Measurements from ENCODE around the gene SEZ6L2.
A peak's percentile ranks its signal among the peaks of the same experiment; 100 is the strongest.
"Not testable (repeated sequence)": the region's sequence is repeated elsewhere in the genome, so short reads cannot be mapped to it uniquely, and the experiment has no call there.

SEZ6L2 gene

DNA sequence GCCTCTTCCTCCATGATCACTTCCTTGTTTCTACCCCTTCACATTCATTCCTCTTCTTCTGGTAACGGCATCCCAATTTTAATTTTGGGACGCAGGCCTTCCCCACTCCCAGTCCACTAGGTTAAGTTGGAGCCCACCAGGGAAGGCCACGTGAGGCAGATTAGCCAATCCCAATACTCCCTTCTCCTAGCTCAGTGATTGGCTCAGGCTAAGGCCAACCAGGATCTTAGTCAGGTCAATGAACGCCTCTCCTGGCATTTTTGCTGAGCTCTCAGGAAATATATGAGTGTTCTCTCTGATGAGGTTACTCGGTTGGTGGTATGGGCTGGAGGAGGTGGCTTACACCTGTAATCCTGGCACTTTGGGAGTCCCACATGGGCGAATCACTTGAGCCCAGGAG is 15.4 kb downstream of the SEZ6L2 start:
- no peak for DNase-seq (ENCODE audit: low spot score)

DNA sequence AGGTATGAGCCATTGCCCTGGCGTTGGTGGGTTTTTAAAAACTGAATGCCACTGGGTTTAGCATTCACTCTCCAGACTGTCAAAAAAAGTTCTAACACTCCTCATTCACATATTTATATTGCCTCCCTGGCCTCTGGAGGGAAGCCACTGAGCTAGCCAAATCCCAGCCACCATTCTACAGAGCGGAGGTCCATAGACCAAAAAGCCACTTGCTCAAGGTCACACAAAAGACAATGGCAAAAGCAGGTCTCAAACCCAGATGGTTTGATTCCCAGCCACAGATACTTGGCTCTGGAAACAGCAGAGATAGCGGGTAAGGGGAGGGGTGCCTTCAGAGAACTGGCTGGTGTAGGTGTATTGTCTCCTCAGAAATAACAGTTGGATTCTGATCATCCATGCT is 18.3 kb downstream of the SEZ6L2 start:
- no peak for DNase-seq (ENCODE audit: low spot score)

DNA sequence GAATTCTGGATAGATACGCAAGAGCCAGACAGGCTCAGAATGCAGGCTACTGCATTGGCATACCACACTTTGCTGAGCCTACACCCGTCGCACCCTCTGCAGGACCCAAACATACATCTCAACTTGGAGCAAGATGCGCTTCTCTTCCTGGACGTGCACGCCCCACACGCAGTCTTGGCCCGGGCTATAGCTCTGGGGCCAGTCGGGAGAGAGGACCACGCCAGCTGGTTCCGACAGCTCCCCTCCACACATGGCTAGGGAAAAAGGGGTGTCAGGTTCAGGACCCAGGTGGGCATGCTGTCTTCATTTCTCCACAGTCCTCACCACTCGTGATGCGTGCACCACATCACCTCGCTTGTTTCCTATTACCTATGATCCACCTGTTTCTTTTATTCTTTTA is 21.2 kb downstream of the SEZ6L2 start:
- no peak for DNase-seq (ENCODE audit: low spot score)

DNA sequence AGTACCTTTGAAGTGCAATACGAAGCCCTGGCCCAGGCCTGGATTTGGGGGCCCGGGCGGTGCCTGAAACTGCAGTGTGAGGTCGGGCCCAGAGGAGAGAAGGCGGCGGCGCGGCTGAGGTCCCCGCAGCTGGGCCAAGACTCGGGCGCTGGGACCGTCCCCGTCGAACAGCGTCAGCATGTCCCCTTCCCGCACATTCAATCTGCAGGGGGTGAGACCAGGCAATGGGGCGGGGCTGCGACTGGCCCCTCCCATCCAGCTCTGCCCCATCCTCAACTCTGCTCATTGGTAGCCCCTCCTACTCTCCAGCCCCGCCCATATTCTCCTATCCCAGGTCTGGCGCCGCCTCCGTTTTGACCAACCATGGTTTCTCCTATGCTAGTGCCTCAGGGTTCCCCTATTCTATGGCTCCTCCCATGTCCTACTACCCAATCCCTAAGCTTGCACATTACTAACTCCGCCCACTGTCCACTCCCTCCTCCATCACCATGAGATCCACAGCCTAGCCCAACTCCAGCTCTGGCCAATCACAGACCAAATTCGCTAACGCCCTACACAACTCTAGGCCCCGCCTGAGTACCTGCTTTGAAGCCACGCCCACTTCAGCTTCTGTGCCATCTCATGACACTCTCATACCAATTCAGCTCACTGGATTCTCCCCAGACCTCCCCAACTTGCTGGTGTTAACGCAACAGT is 21.9 kb downstream of the SEZ6L2 start:
- DNase-seq (ENCODE audit: low spot score) = no peak

DNA sequence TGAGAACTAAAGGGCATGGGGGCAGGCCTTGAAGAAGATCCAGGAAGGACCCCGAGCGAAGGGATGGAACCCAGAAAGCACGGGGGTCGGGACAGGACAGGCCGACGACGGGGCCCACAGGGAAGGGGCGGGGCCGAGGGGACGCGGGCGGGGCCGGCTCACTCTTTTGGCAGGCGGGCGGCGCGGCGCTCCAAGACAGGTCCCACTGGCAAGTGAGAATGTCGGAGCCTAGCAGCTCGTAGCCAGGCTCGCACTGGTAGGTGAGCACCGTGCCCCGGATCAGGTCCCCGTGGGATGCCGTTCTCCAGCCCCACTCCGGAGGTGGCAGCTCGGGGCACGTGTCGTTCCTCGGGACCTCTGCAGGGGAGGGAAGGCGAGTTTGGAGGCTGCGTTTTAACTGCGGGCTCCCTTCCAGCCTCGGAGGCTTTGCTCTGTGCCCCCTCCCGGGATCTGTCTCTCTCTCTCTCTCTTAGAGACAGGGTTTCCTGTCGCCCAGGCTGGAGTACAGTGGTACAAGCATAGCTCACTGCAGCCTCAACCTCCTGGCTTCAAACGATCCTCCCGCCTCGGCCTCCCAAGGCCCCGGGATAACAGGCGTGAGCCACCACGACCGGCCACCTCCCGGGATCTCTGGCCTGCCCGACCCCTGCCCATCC is 22.6 kb downstream of the SEZ6L2 start:
- DNase-seq (ENCODE audit: low spot score) = no peak

DNA sequence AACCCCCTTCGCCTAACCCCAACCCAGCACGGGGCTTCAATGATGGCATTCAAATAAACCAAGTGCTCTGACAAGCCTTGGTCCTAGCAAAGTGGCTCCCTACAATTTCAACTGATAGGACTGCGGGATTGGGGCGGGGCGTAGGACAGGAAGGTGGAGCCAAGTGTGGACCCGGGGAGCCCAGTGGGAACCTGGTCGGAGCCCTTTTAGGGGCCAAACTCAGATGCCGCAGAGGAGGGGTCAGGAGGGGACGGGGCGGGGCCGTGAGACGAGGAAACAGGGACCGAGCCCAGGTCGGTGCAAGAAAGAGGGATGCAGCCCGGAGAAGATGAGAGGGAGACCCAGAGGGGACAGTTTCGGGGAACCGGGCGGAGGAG is 23.1 kb downstream of the SEZ6L2 start:
- no peak for DNase-seq (ENCODE audit: low spot score)

DNA sequence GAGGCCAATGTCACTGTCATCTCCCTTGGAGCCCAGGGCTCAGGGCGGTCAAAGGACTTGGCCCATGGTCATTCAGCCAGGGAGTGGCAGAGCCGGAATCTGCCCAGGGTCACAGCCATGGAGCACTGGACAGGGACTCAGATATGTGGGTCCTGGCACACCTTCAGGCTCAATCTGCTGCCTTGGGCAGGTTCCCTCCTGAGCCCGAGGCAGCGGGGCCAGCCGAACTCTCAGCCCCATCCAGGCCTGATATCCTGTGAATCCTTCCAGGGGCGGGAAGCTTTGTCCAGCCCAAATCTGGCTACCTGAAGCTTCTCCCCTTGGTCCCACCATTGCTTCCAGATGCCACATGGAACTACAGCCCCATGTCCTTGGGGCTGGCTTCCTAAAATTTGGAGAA is 24.1 kb downstream of the SEZ6L2 start:
- no peak for DNase-seq (ENCODE audit: low spot score)

DNA sequence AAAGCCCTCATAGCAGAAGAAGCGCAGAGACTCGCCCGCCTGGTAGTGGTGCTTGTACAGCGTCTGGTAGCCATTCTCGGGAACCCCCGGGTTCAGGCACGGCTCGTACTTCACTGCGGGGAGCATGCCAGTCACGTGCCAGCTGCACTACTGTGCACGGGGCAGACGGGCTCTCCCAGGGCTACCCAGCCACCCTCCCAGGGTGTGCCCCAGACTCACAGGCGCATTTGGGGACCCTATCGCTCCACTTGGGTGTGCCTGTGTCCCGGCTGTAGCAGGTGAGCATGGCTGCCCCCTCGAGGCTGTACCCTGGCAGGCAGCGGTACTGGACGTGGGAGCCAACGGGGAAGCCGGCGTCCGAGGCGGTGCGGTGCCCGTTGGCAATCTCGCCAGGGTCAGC is 26.0 kb downstream of the SEZ6L2 start:
- DNase-seq (ENCODE audit: low spot score) = no peak

DNA sequence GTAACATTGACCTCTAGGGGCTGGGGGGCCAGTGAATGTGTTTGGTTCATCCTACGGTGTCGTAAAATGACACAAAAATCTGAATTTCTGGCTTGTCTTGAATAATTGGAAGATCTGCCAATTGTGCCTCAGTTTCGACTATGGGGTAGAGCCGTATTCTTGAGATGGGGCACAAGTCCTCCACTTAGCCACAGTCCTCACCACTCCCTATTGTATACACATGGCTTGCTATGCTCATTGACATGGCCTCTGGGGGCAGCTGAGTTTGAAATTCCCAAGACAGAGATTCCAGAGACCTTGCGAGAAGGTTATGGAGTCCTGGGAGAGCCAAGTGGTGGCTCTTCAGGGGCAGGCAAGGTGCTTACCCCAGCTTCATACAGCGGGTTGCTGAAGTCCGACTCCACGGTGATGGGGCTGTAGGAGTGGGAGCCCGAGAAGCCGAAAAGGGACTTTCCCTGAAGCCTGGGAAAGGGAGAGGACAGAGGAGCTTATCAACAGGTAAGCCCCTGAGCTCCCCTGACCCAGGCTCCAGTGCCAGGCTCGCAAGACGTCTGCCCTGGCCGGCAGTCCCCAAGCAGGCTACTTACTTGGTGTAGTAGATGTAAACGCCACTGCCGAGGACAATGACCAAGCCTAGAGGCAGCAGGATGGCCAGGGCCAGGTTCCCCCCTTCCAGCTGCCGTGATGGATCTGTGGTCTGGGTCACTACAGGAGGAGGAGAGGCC is 27.4 kb downstream of the SEZ6L2 start:
- no peak for DNase-seq (ENCODE audit: low spot score)

DNA sequence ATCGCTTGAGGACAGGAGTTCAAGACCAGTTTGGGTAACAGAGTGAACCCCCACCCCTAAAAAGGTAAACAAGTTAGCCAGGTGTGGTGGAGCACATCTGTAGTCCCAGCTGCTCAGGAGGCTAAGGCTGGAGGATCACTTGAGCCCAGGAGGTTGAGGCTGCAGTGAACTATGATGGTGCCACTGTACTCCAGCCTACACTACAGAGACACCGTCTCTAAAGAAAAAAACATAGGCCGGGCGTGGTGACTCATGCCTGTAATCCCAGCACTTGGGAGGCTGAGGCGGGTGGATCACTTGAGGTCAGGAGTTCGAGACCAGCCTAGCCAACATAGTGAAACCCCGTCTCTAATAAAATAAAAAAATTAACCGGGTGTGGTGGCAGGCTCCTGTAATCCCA is 30.3 kb downstream of the SEZ6L2 start:
- not testable (repeated sequence) for DNase-seq (ENCODE audit: low spot score)

DNA sequence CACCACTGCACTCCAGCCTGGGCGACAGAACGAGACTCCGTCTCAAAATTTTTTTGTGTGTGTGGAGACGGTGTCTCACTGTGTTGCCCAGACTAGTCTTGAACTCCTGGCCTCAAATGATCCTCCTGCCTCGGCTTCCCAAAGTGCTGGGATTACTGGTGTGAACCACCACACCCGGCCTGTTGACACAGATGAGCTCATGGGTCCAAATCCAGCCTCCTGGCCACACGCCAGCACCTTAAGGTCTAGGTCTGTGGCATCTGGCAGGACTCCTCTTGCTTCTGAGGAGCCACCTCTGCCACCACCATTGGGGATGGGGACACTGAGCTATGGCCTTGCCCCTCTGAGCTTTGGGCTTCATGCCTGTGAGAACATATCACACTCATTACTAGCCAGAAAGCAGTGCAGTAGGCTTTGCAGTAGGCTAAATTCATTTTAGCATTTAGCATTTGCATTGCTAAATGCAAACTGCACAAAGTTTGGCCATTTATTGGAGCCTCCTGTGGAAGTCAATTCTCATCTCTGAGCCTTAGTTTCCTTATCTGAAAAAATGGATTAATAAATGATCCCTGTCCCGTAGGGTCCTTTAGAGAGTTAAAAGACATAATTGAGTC is 30.8 kb downstream of the SEZ6L2 start:
- DNase-seq (ENCODE audit: low spot score) = no peak

DNA sequence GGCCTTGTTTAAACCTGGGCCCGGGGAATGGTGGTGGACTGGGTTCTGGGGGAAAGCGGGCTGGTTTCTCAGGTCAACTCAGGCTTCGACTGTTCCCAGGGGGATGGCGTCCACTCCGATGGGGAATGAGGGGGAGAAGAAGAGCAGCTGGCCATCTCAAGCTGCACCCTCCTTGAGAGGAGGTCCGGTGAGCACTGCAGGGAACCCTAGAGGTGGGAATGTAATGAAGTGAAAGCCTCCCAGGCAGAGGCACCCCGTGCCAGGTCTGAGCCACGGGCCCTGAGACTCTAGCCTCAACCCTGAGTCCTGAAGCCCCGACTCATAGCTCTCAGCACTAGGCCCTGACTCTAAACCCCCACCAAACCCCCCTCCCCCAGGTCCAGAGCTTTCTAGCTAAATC is 35.1 kb downstream of the SEZ6L2 start:
- no peak for DNase-seq (ENCODE audit: low spot score)

DNA sequence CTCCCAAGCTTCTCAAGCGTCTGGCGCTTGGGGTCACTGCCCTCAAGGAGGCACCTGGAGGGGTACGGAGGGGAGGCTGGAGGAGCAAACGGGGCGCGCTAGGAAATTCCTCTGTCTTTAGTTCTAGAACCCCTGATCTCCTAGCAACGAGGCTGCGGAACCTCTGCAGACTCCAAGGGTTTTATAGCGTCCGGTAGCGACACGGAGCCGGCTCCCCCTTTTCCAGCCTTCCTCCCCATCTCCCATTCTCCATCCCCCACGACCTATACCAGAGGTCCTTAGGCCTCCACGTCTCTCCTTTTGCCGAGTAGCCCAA is 35.7 kb downstream of the SEZ6L2 start:
- no peak for DNase-seq (ENCODE audit: low spot score)

DNA sequence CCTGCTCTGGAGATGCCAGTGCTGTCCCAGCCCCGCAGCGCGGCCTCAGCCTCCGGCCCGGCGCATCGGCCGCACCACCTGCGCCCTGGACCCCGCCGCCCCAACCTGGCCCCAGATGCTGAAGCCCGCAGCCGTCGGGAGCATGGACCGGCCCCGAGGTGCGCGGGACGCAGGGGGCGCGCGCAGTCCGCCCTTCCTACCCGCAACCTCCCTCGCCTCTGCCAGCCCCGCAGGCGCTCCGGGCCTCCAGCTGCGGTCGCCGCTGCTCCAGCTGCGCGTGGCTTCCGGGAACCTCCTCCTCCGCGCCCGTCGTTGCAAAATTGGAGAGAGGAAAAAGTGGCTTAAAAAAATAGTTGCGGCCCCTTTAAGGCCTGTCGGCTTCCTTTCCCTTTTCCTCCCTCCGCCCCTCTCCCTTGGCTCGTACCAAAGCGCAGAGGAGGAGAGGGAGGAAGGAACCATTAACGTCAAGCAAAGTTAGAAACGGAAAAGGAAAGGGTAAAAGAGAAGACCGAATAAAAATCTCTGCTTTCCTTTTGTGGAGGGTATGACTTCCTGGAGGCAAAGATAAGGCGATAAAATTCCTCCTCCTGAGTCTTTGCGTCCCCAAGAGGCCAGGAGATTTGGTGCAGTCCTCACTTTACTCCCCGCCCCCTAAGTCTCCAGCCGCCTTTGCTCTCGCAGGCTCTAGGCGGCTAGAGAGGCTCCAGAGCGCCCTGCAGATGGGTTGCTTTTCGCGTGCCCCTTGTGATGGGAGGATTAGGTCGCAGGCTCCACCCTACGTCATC is 36.3 kb downstream of the SEZ6L2 start, which contains the start of gene CDIPT:
TSS of gene CDIPT (minus strand) at position 343 of the 785 bp plus-strand sequence. CDS start 369 bp downstream, outside the sequence.
- DNase-seq (ENCODE audit: low spot score) = peak; percentile 93

DNA sequence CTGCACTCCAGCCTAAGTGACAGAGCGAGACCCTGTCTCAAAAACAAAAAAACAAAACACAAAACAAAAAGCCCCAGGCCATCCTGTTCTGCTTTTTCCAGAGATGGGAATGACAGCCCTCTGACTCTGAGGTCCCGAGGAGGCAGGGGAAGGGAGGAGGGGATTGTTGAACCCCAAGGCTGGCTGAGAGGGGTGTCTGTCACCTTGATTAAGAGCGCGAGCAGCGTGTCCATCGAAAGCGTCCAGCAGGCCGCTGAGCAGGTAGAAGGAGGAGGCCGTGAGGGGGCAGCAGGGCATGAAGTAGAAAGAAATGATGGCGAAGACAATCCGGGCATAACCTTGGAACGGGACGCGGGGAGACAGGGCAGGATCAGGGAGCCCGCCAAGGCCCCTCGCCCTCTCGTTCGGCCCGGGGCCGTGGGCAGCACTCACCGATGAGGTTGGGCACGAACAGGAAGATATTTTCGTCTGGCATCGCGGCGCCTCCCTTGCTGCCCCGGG is 36.9 kb downstream of the SEZ6L2 start:
- no peak for DNase-seq (ENCODE audit: low spot score)

DNA sequence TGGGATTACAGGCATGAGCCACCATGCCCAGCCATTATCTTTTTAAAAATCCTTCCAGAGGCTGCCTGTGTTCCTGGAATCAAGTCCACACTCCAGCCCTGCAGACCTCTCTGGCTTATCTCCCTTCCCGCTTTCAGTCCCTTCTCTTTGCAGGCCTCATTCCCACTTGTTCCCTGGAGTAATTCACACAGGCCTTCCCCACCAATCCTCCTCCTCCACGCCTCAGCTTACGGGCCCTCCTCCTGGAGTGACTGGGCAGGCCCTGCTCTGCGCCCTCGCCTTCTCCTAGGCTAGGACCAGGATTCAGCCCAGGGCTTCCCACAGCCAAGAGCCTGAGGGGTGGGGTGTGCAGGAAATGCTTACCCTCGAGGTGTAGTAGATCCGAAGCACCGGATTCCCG is 39.1 kb downstream of the SEZ6L2 start:
- DNase-seq (ENCODE audit: low spot score) = no peak

DNA sequence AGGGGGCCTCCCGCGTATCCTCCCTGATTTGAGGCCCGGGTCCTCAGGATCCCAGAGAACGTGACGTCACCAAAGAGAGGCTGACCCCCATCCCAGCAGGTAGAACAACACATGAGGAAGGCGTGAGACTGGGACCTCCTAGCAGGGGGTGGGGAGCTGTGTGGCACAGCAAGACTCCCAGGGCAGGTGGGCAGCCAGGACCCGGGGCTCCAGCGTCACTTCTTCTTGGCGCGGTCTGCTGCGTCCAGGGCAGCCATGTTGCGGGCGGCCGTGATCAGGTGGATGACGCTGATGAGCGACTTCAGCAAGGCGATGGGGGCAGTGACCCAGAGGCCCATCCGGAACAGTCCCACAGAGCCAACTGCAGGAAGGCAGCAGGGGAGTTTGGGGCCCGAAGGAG is 40.4 kb downstream of the SEZ6L2 start:
- no peak for DNase-seq (ENCODE audit: low spot score)

DNA sequence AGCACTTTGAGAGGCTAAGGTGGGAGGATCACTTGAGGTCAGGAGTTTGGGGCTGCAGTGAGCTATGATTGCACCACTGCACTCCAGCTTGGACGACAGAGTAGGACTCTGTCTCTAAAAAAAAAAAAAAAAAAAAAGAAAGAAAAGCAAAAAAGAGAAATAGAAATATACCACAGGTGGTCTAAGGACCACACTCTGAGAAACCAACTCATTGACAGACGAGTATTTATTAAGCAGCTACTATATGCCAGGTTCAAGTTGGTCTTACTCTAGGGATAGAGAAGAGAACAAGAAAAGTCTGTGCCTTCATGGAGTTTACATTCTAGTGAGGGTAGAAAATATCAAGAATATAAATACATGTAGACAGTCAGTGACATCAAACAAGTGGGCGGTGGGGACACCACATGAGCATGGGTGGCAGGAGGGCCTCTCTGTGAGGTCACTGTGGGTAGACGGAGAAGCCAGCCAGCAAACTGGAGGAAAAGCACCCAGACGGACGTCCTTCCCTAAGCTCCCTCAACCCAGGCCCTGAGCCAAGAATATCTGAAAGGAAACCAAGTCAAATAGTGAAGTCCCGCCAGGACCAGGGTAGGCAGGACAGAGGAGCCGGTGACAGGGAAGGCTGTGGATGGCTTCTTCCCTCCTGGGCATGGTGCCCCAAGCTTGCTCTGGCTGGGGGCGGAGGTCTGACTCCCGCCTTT is 41.1 kb downstream of the SEZ6L2 start:
- no peak for DNase-seq (ENCODE audit: low spot score)

DNA sequence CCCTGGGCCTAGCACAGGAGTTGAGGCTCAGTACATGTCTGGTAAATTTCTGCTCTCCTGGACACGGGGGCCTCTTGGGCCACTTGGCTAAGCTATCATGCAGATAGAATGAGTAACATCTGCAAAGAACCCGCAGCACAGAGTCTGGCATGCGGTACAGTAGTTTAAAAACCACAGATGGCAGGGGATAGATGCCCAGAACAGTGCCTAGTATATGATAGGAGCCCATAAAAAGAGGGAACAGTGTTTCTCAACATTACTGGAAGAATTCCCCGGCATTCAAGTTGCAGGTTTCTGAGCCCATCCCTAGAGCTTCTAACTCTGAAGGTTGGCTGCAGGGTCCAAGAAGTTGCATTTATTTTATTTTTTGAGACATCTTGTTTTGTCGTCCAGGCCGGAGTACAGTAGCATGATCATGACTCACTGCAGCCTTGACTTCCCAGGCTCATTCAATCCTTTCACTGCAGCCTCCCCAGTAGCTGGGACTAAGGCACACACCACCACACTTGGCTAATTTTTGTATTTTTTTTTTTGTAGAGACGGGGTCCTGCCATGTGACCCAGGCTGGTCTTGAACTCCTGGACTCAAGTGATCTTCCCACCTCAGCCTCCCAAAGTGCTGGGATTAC is 42.1 kb downstream of the SEZ6L2 start:
- DNase-seq (ENCODE audit: low spot score) = no peak

DNA sequence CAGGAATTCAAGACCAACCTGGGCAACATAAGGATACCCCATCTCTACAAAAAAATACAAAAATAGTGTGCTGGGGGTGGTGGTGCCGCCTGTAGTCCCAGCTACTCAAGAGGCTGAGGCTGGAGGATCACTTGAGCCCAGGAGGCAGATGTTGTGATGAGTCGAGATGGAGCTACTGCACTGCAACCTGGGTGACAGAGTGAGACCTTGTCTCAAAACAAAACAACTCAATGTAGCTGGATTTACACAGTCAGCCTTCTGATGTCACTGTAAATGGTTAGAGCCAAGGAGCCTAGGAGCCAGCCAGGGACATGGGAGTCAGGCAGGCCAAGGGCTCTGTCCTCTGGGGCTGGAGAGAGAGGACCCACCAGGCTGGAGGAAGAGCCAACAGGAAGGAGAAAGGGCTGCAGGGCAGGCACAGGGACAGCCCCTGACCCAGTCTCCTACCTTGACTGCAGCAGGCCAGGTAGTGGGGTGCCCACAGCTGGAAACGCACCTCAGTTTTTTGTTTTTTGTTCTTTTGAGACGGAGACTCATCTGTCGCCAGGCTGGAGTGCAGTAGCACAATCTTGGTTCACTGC is 44.7 kb downstream of the SEZ6L2 start:
- no peak for DNase-seq (ENCODE audit: low spot score)

DNA sequence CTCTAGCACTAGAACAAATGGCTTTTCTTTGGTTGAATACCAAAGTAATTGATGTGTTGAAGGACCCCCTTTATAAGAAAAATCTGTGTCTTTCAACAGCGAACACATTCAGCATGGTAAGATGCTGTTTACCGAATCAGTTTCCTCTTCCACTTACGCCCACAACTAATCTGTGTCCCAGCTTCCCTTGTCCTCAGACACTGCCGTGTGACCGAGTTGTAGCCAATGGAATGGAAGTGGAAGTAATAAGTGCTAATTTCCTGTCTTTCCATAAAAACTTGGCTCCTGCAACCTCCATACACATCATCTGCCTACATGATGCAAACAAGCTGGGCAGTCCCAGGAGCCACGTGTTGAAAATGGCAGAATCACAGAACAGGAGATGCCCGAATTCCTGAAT is 46.7 kb downstream of the SEZ6L2 start:
- DNase-seq (ENCODE audit: low spot score) = peak; percentile 58

Data from kidney capillary endothelial cell (primary cell).